Measurements from ENCODE around the gene SH2D7. TPM values are rescaled to one million over a fixed set of nuclear protein-coding genes. Genes with fewer than 3 reads are reported as not detected.
A peak's percentile ranks its signal among the peaks of the same experiment; 100 is the strongest.

SH2D7 gene
- total and polyA plus RNA-seq, 2 donors (not counting 3 experiments of a cell fraction or from before 2014, with no cell fraction given): not detected

DNA sequence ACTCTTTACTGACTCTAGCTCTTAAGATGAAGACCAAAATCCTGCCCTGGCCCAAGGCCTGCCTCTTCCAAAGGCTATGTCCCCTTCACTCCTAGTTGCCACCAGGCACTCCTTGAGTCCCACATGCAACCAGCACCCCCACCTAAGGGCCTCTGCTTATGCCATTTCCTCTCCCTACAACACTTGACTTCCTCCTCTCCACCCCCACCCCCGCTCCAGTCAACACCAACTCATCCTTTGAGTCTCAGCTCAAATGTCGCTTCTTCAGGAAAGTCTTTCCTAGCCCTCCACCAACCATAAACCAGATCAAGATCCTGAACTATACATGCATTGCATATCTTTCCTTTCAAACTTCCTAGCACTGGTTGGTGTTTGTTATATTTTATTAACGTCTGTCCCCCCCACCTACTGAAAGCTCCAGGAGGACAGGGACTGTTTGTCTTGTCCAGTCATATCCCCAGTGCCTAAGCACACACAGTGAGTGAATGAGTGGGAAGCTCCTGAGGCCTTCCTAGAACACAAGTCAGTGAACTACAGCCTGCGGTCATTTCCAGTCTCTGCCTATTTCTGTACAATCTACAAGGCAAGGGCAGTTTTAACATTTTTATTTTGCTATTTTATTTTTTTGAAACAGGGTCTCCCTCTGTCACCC is 22.2 kb upstream of the SH2D7 start:
- Histone ChIP-seq H3K9me3 (replicated peaks; ENCODE audit: control insufficient read depth, insufficient read depth, low read length) (no peaks in the 10 kb centered on the region), H3K9me1 (replicated peaks; ENCODE audit: control insufficient read depth, extremely low read depth, insufficient read depth, low read length) (no peaks in the 10 kb centered on the region), H3K4me1 (ENCODE audit: control insufficient read depth, extremely low read depth, insufficient read depth, low read length) (peaks cover 61% of the 10 kb centered on the region), H3K79me2 (ENCODE audit: control insufficient read depth, insufficient read depth, low read length) (peaks cover 94% of the 10 kb centered on the region), H3K4me2 (ENCODE audit: insufficient read depth, low read length) (peak overlapping the region; percentile 43), H3K9ac (replicated peaks; ENCODE audit: extremely low read depth, insufficient read depth, low read length) (no peak overlapping the region), H3K36me3 (ENCODE audit: control insufficient read depth in 2 of 2, extremely low read depth in 1 of 2, insufficient read depth in 2 of 2, low read length in 2 of 2) (no peaks in the 10 kb centered on the region), H3K27ac (ENCODE audit: insufficient read depth, low read depth, low read length) (peak overlapping the region; percentile 79), H3K4me3 (replicated peaks in 1 of 3; ENCODE audit: insufficient read depth in 1 of 3, low read depth in 1 of 3, low read length in 3 of 3) (no peak overlapping the region), H2AFZ (ENCODE audit: low read depth, low read length) (no peak overlapping the region), H4K20me1 (replicated peaks; ENCODE audit: control insufficient read depth, extremely low read depth, insufficient read depth, low read length) (no peaks in the 10 kb centered on the region), H3K27me3 (ENCODE audit: control insufficient read depth in 2 of 2, insufficient read depth in 2 of 2, low read length in 2 of 2) (no peaks in the 10 kb centered on the region)
- CTCF ChIA-PET: interaction anchor here (0.6 to 3.8 kb wide), 9 partner anchors 11 to 65 kb away, joined by 3 to 25 read pairs (median 6); no protein-coding TSS in a partner anchor
- no peak for TF ChIP-seq GATA2 (IDR thresholded peaks at IDR 0.05; ENCODE audit: insufficient read depth, insufficient read length, low read depth, low read length)
- TF ChIP-seq, protein P1, sequence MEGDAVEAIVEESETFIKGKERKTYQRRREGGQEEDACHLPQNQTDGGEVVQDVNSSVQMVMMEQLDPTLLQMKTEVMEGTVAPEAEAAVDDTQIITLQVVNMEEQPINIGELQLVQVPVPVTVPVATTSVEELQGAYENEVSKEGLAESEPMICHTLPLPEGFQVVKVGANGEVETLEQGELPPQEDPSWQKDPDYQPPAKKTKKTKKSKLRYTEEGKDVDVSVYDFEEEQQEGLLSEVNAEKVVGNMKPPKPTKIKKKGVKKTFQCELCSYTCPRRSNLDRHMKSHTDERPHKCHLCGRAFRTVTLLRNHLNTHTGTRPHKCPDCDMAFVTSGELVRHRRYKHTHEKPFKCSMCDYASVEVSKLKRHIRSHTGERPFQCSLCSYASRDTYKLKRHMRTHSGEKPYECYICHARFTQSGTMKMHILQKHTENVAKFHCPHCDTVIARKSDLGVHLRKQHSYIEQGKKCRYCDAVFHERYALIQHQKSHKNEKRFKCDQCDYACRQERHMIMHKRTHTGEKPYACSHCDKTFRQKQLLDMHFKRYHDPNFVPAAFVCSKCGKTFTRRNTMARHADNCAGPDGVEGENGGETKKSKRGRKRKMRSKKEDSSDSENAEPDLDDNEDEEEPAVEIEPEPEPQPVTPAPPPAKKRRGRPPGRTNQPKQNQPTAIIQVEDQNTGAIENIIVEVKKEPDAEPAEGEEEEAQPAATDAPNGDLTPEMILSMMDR (IDR thresholded peaks at IDR 0.05; ENCODE audit: extremely low read depth in 1 of 2, insufficient read depth in 1 of 2, low read depth in 1 of 2, low read length in 2 of 2): no peak
- TF ChIP-seq EZH2 (IDR thresholded peaks at IDR 0.05; ENCODE audit: borderline replicate concordance, low read depth, low read length, severe bottlenecking): no peak
- TF ChIP-seq POLR2A (IDR thresholded peaks at IDR 0.05; ENCODE audit: low read depth, low read length): no peak
- TF ChIP-seq, protein P2, sequence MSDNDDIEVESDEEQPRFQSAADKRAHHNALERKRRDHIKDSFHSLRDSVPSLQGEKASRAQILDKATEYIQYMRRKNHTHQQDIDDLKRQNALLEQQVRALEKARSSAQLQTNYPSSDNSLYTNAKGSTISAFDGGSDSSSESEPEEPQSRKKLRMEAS (IDR thresholded peaks at IDR 0.05; ENCODE audit: insufficient read depth, insufficient read length): no peak
- TF ChIP-seq MYC (IDR thresholded peaks at IDR 0.05; ENCODE audit: low read depth, low read length): no peak
- no peak for TF ChIP-seq FOS (IDR thresholded peaks at IDR 0.05; ENCODE audit: borderline replicate concordance, insufficient read depth, low read length)
- no peak for TF ChIP-seq JUN (IDR thresholded peaks at IDR 0.05; ENCODE audit: borderline replicate concordance, insufficient read depth, insufficient read length, low read depth)
- no peak for TF ChIP-seq POLR2AphosphoS5 (IDR thresholded peaks at IDR 0.05; ENCODE audit: insufficient read depth, low read depth, low read length)
- intact Hi-C loops (cut with micrococcal nuclease) (no loop called here), dilution Hi-C loops (cut with MboI; ENCODE audit: extremely low pct_ligation_motif_present, low sequenced_read_pairs) (no loop called here)
- POLR2A ChIA-PET: interaction anchor here (0.6 kb wide), 1 partner anchor 111 kb away, joined by 3 read pairs; no protein-coding TSS in a partner anchor
- no TSS peak for BruUV-seq (replicated peaks)
- peak; percentile 47 for FAIRE-seq
- DNase-seq (ENCODE audit: low read depth, low spot score): peak; percentile 35
